Smooth muscle cell (in vitro differentiated cells): ENCODE measurements around the gene MACROD2. TPM values are rescaled to one million over a fixed set of nuclear protein-coding genes. Genes with fewer than 3 reads are reported as not detected.

ENCODE experiments used
- DNase-seq: peaks from one replicate; lab custom pipeline; 2025; ENCODE audit not compliant: unreplicated experiment; lab: John Stamatoyannopoulos, UW
- H2AFZ ChIP-seq: fragments of 200-600 bp; sonication (generic); 2 replicates; pipeline ENCODE4 v1.6.0; 2016; ENCODE audit warnings: antibody characterized with exemption, low read depth, mild to moderate bottlenecking
- H3F3A ChIP-seq: fragments of 200-600 bp; sonication (generic); 2 replicates; pipeline ENCODE4 v1.6.0; 2017; ENCODE audit warnings: antibody characterized with exemption, low read depth
- H3K27ac ChIP-seq: fragments of 200-600 bp; sonication (generic); 2 replicates; pipeline ENCODE4 v1.5.1; 2016; ENCODE audit warnings: low read depth, mild to moderate bottlenecking
- H3K27me3 ChIP-seq: fragments of 200-600 bp; sonication (generic); 2 replicates; pipeline ENCODE4 v1.6.1; 2016; ENCODE audit warnings: low read depth, mild to moderate bottlenecking
- H3K36me3 ChIP-seq: fragments of 200-600 bp; sonication (generic); 2 replicates; pipeline ENCODE4 v1.5.1; 2016; ENCODE audit warnings: low read depth
- H3K4me1 ChIP-seq: fragments of 200-600 bp; sonication (generic); 2 replicates; pipeline ENCODE4 v1.5.1; 2016; ENCODE audit warnings: low read depth
- H3K4me2 ChIP-seq: fragments of 200-600 bp; sonication (generic); 2 replicates; pipeline ENCODE4 v1.6.0; 2016; ENCODE audit warnings: mild to moderate bottlenecking
- H3K4me3 ChIP-seq: fragments of 200-600 bp; sonication (generic); 2 replicates; pipeline ENCODE4 v1.5.1; 2016; ENCODE audit warnings: mild to moderate bottlenecking
- H3K79me2 ChIP-seq: fragments of 200-600 bp; sonication (generic); 2 replicates; pipeline ENCODE4 v1.6.0; 2016; ENCODE audit warnings: low read depth, mild to moderate bottlenecking
- H3K9ac ChIP-seq: fragments of 200-600 bp; sonication (generic); 2 replicates; pipeline ENCODE4 v1.6.0; 2016; ENCODE audit warnings: low read depth
- H3K9me3 ChIP-seq: fragments of 200-600 bp; sonication (generic); replicated peaks from 2 replicates; pipeline ENCODE4 v1.5.1; 2016; ENCODE audit warnings: low read depth
- H4K20me1 ChIP-seq: fragments of 200-600 bp; sonication (generic); 2 replicates; pipeline ENCODE4 v1.6.0; 2016; ENCODE audit warnings: low read depth
- CTCF ChIP-seq: fragments of 200-600 bp; sonication (generic); IDR thresholded peaks from 2 replicates; pipeline ENCODE4 v1.5.1; 2017; ENCODE audit warnings: borderline replicate concordance, mild to moderate bottlenecking, antibody characterized with exemption; ENCODE audit not compliant: insufficient read depth, poor library complexity, severe bottlenecking
- WGBS: methylation state at CpG from one replicate; pipeline ENCODE4 v1.1.7; 2016; ENCODE audit warnings: low lambda C conversion rate; 5-methylcytosine and 5-hydroxymethylcytosine counted together
- polyA plus RNA-seq: library from polyadenylated mRNA; unstranded; fragments of >200 nt; fragmentation: Nextera tagmentation; extraction: Ambion mirVana; gene quantifications from 2 replicates; pipeline ENCODE4 v1.2.1, GENCODE V29; 2016
- total RNA-seq: library from RNA; depleted of rRNA; stranded (reverse); fragments of >200 nt; gene quantifications from 2 replicates; pipeline ENCODE4 v1.2.3, GENCODE V29; 2014

Gene MACROD2
- total and polyA plus RNA-seq, 2 experiments from 2014 or later = 0.04 to 0.32 TPM

GRCh38 chr20:14235355-14235754, 240.0 kb downstream of the MACROD2 start:
- no peaks in the 10 kb centered on the region for H3K4me1 ChIP-seq
- H3K9ac ChIP-seq = no peak overlapping the region
- H3K36me3 ChIP-seq = no peaks in the 10 kb centered on the region
- no peak overlapping the region for H3K27ac ChIP-seq
- no peak overlapping the region for H2AFZ ChIP-seq
- no peaks in the 10 kb centered on the region for H3K79me2 ChIP-seq
- no peak for TF ChIP-seq CTCF
- H3K4me2 ChIP-seq = no peak overlapping the region
- no peak overlapping the region for H3K4me3 ChIP-seq
- 69% methylated on average over 2 of the region's 2 CpGs for WGBS
- H3K27me3 ChIP-seq = no peaks in the 10 kb centered on the region
- no peak for DNase-seq
- no peaks in the 10 kb centered on the region for H3K9me3 ChIP-seq
- H4K20me1 ChIP-seq = no peaks in the 10 kb centered on the region
- no peaks in the 10 kb centered on the region for H3F3A ChIP-seq

- no peaks in the 10 kb centered on the region for H3K9me3 ChIP-seq
- no peaks in the 10 kb centered on the region for H3K4me1 ChIP-seq
- no peaks in the 10 kb centered on the region for H3K79me2 ChIP-seq
- DNase-seq = no peak
- H2AFZ ChIP-seq = no peak overlapping the region
- H3K36me3 ChIP-seq = no peaks in the 10 kb centered on the region
- H3K4me3 ChIP-seq = no peak overlapping the region
- H3F3A ChIP-seq = no peaks in the 10 kb centered on the region
- no peak for TF ChIP-seq CTCF
- H3K27ac ChIP-seq = no peak overlapping the region
- H4K20me1 ChIP-seq = no peaks in the 10 kb centered on the region
- H3K27me3 ChIP-seq = no peaks in the 10 kb centered on the region
- 78% methylated on average over 1 of the region's 1 CpG for WGBS
- no peak overlapping the region for H3K4me2 ChIP-seq
- no peak overlapping the region for H3K9ac ChIP-seq
Measured at GRCh38 chr20:14245368-14245970, 250.2 kb downstream of the MACROD2 start.

- H4K20me1 ChIP-seq = no peaks in the 10 kb centered on the region
- no peaks in the 10 kb centered on the region for H3K36me3 ChIP-seq
- no peaks in the 10 kb centered on the region for H3F3A ChIP-seq
- 68% methylated on average over 1 of the region's 1 CpG for WGBS
- no peaks in the 10 kb centered on the region for H3K79me2 ChIP-seq
- H3K4me1 ChIP-seq = no peaks in the 10 kb centered on the region
- H3K27me3 ChIP-seq = no peaks in the 10 kb centered on the region
- no peak overlapping the region for H2AFZ ChIP-seq
- no peak overlapping the region for H3K4me2 ChIP-seq
- no peaks in the 10 kb centered on the region for H3K9me3 ChIP-seq
- no peak overlapping the region for H3K4me3 ChIP-seq
- TF ChIP-seq CTCF = no peak
- no peak overlapping the region for H3K27ac ChIP-seq
- no peak for DNase-seq
- no peak overlapping the region for H3K9ac ChIP-seq
Measured at GRCh38 chr20:14259689-14260088, 264.4 kb downstream of the MACROD2 start.

- H3F3A ChIP-seq = no peaks in the 10 kb centered on the region
- H4K20me1 ChIP-seq = no peaks in the 10 kb centered on the region
- H3K4me3 ChIP-seq = no peak overlapping the region
- H3K4me2 ChIP-seq = no peak overlapping the region
- H3K79me2 ChIP-seq = no peaks in the 10 kb centered on the region
- H3K4me1 ChIP-seq = no peaks in the 10 kb centered on the region
- H3K9me3 ChIP-seq = no peaks in the 10 kb centered on the region
- no peak for DNase-seq
- no peak for TF ChIP-seq CTCF
- WGBS = 35% methylated on average over 1 of the region's 1 CpG
- H3K27ac ChIP-seq = no peak overlapping the region
- no peaks in the 10 kb centered on the region for H3K27me3 ChIP-seq
- no peaks in the 10 kb centered on the region for H3K36me3 ChIP-seq
- no peak overlapping the region for H3K9ac ChIP-seq
- no peak overlapping the region for H2AFZ ChIP-seq
Measured at GRCh38 chr20:14260367-14260766, 265.1 kb downstream of the MACROD2 start.
